Stimulated activated memory B cell treated with anti-CD40 and anti-IgM and Interleukin-4, amounts not matched to agents 10 μg/mL and 1 μg/mL and 100 μg/mL, for 72 hours (primary cell): ENCODE data around the gene BRMS1.
"Not testable (repeated sequence)": the region's sequence is repeated elsewhere in the genome, so short reads cannot be mapped to it uniquely, and the experiment has no call there.

Experiments used
- ATAC-seq: fragments of 150-1000 bp; cut with Tn5 transposase; 2 replicates; pipeline ENCODE4 v1.10.0; 2021
- H3K27ac Mint-ChIP-seq: one replicate; pipeline ENCODE4 v1.8.0; 2022; ENCODE audit warnings: mild to moderate bottlenecking, mixed read lengths
- H3K27me3 Mint-ChIP-seq: one replicate; pipeline ENCODE4 v1.8.0; 2022; ENCODE audit warnings: mixed read lengths
- H3K36me3 Mint-ChIP-seq: one replicate; pipeline ENCODE4 v1.8.0; 2022; ENCODE audit warnings: mixed read lengths
- H3K4me1 Mint-ChIP-seq: one replicate; pipeline ENCODE4 v1.8.0; 2022; ENCODE audit warnings: mixed read lengths
- H3K4me3 Mint-ChIP-seq: one replicate; pipeline ENCODE4 v1.8.0; 2022; ENCODE audit warnings: mild to moderate bottlenecking, moderate library complexity, mixed read lengths
- H3K9me3 Mint-ChIP-seq: one replicate; pipeline ENCODE4 v1.8.0; 2022; ENCODE audit warnings: mixed read lengths

The BRMS1 gene

GRCh38 chr11:66366844-66367477 is 22.1 kb upstream of the BRMS1 start:
- H3K4me3 Mint-ChIP-seq: no peak overlapping the region
- peaks cover 7% of the 10 kb centered on the region for H3K4me1 Mint-ChIP-seq
- H3K36me3 Mint-ChIP-seq: peaks cover 28% of the 10 kb centered on the region

GRCh38 chr11:66365711-66366619 is 21.1 kb upstream of the BRMS1 start:
- Mint-ChIP-seq H3K9me3 (no peaks in the 10 kb centered on the region), H3K36me3 (peaks cover 28% of the 10 kb centered on the region), H3K4me1 (peaks cover 7% of the 10 kb centered on the region), H3K27me3 (no peaks in the 10 kb centered on the region), H3K27ac (no peak overlapping the region), H3K4me3 (no peak overlapping the region)
- no peak for ATAC-seq

More at GRCh38 chr11:66366844-66367477, 22.1 kb upstream of the BRMS1 start:
- H3K9me3 Mint-ChIP-seq: no peaks in the 10 kb centered on the region
- H3K27me3 Mint-ChIP-seq: no peaks in the 10 kb centered on the region
- H3K27ac Mint-ChIP-seq: no peak overlapping the region
- no peak for ATAC-seq

GRCh38 chr11:66365166-66365565 is 20.3 kb upstream of the BRMS1 start:
- ATAC-seq: no peak
- H3K4me3 Mint-ChIP-seq: no peak overlapping the region
- peaks cover 4% of the 10 kb centered on the region for H3K4me1 Mint-ChIP-seq
- no peaks in the 10 kb centered on the region for H3K27me3 Mint-ChIP-seq
- H3K9me3 Mint-ChIP-seq: no peaks in the 10 kb centered on the region
- no peak overlapping the region for H3K27ac Mint-ChIP-seq
- H3K36me3 Mint-ChIP-seq: peaks cover 26% of the 10 kb centered on the region

- no peaks in the 10 kb centered on the region for H3K9me3 Mint-ChIP-seq
- no peak overlapping the region for H3K27ac Mint-ChIP-seq
- no peak overlapping the region for H3K4me3 Mint-ChIP-seq
- peaks cover 20% of the 10 kb centered on the region for H3K36me3 Mint-ChIP-seq
- no peaks in the 10 kb centered on the region for H3K4me1 Mint-ChIP-seq
- no peak for ATAC-seq
- no peaks in the 10 kb centered on the region for H3K27me3 Mint-ChIP-seq
Observed at GRCh38 chr11:66363805-66364535, 19.1 kb upstream of the BRMS1 start.

- H3K27me3 Mint-ChIP-seq: no peaks in the 10 kb centered on the region
- no peaks in the 10 kb centered on the region for H3K9me3 Mint-ChIP-seq
- H3K36me3 Mint-ChIP-seq: peaks cover 16% of the 10 kb centered on the region
- no peaks in the 10 kb centered on the region for H3K4me1 Mint-ChIP-seq
- no peak for ATAC-seq
- no peak overlapping the region for H3K4me3 Mint-ChIP-seq
- H3K27ac Mint-ChIP-seq: no peak overlapping the region
Observed at GRCh38 chr11:66363187-66363601, 18.3 kb upstream of the BRMS1 start.

- no peaks in the 10 kb centered on the region for H3K27me3 Mint-ChIP-seq
- peaks cover 12% of the 10 kb centered on the region for H3K36me3 Mint-ChIP-seq
- H3K4me1 Mint-ChIP-seq: no peaks in the 10 kb centered on the region
- no peak overlapping the region for H3K4me3 Mint-ChIP-seq
- no peak for ATAC-seq
- H3K27ac Mint-ChIP-seq: no peak overlapping the region
- H3K9me3 Mint-ChIP-seq: no peaks in the 10 kb centered on the region
Observed at GRCh38 chr11:66362481-66363147, 17.7 kb upstream of the BRMS1 start.

GRCh38 chr11:66361502-66361941 is 16.6 kb upstream of the BRMS1 start:
- Mint-ChIP-seq H3K27me3 (no peaks in the 10 kb centered on the region), H3K27ac (no peak overlapping the region), H3K36me3 (peaks cover 12% of the 10 kb centered on the region), H3K4me1 (no peaks in the 10 kb centered on the region), H3K4me3 (no peak overlapping the region), H3K9me3 (no peaks in the 10 kb centered on the region)
- no peak for ATAC-seq

GRCh38 chr11:66360406-66361073 is 15.6 kb upstream of the BRMS1 start:
- H3K36me3 Mint-ChIP-seq: peaks cover 12% of the 10 kb centered on the region
- H3K9me3 Mint-ChIP-seq: no peaks in the 10 kb centered on the region

GRCh38 chr11:66359662-66360087 is 14.8 kb upstream of the BRMS1 start:
- H3K4me1 Mint-ChIP-seq: no peaks in the 10 kb centered on the region
- H3K9me3 Mint-ChIP-seq: no peaks in the 10 kb centered on the region
- no peak overlapping the region for H3K4me3 Mint-ChIP-seq
- H3K27me3 Mint-ChIP-seq: no peaks in the 10 kb centered on the region
- no peak for ATAC-seq
- H3K36me3 Mint-ChIP-seq: peaks cover 12% of the 10 kb centered on the region
- H3K27ac Mint-ChIP-seq: no peak overlapping the region

More at GRCh38 chr11:66360406-66361073, 15.6 kb upstream of the BRMS1 start:
- Mint-ChIP-seq H3K27me3 (no peaks in the 10 kb centered on the region), H3K4me3 (no peak overlapping the region), H3K4me1 (no peaks in the 10 kb centered on the region), H3K27ac (no peak overlapping the region)
- ATAC-seq: no peak

- H3K9me3 Mint-ChIP-seq, H3K27me3 Mint-ChIP-seq, H3K36me3 Mint-ChIP-seq, H3K27ac Mint-ChIP-seq, H3K4me3 Mint-ChIP-seq, ATAC-seq: not testable (repeated sequence)
- H3K4me1 Mint-ChIP-seq: peaks cover 11% of the 10 kb centered on the region
Observed at GRCh38 chr11:66350560-66351235, 5.8 kb upstream of the BRMS1 start.

- no peak overlapping the region for H3K4me3 Mint-ChIP-seq
- H3K27ac Mint-ChIP-seq: peak overlapping the region; percentile 70
- ATAC-seq: no peak
- no peaks in the 10 kb centered on the region for H3K9me3 Mint-ChIP-seq
- H3K4me1 Mint-ChIP-seq: peaks cover 26% of the 10 kb centered on the region
- H3K36me3 Mint-ChIP-seq: peaks cover 6% of the 10 kb centered on the region
- H3K27me3 Mint-ChIP-seq: no peaks in the 10 kb centered on the region
Observed at GRCh38 chr11:66349084-66349386, 4.1 kb upstream of the BRMS1 start.

GRCh38 chr11:66347425-66348276 is 2.7 kb upstream of the BRMS1 start, which contains the start of gene B4GAT1:
B4GAT1 (minus strand) TSS chr11:66347629; CDS start chr11:66347545, 84 bp downstream.
- Mint-ChIP-seq H3K4me3 (peak within 1 kb of the TSS; percentile 76), H3K36me3 (peaks cover 6% of the 10 kb centered on the region), H3K27ac (peak within 1 kb of the TSS; percentile 70), H3K9me3 (no peaks in the 10 kb centered on the region), H3K4me1 (peaks cover 40% of the 10 kb centered on the region), H3K27me3 (no peaks in the 10 kb centered on the region)
- peak; percentile 79 for ATAC-seq
